GM18520 (cell line): Measurements from ENCODE around the gene COL4A6.
A peak's percentile ranks its signal among the peaks of the same experiment; 100 is the strongest.

Source experiments
- ATAC-seq: cut with Tn5 transposase; IDR thresholded peaks from one replicate; pipeline ENCODE4 v1.9.1; 2021; ENCODE audit not compliant: unreplicated experiment

COL4A6 gene

GRCh38 chrX:108163333-108164082 is 274.7 kb downstream of the COL4A6 start:
- no peak for ATAC-seq

- ATAC-seq: no peak
These were observed 276.0 kb downstream of the COL4A6 start for GRCh38 chrX:108162265-108162664.

- no peak for ATAC-seq
These were observed 277.9 kb downstream of the COL4A6 start for GRCh38 chrX:108160309-108160708.

- ATAC-seq: no peak
These were observed 279.1 kb downstream of the COL4A6 start for GRCh38 chrX:108159028-108159670.

GRCh38 chrX:108157628-108158027 is 280.6 kb downstream of the COL4A6 start:
- ATAC-seq: no peak

- no peak for ATAC-seq
These were observed 281.2 kb downstream of the COL4A6 start for GRCh38 chrX:108156934-108157466.

GRCh38 chrX:108156082-108156481 is 282.1 kb downstream of the COL4A6 start:
- ATAC-seq: no peak

GRCh38 chrX:108148524-108148923 is 289.7 kb downstream of the COL4A6 start:
- ATAC-seq: peak; percentile 52

GRCh38 chrX:108138814-108139702 is 299.2 kb downstream of the COL4A6 start:
- ATAC-seq: no peak

- no peak for ATAC-seq
These were observed 303.5 kb downstream of the COL4A6 start for GRCh38 chrX:108134724-108135123.

- no peak for ATAC-seq
These were observed 305.3 kb downstream of the COL4A6 start for GRCh38 chrX:108132876-108133275.

GRCh38 chrX:108132034-108132433 is 306.2 kb downstream of the COL4A6 start:
- no peak for ATAC-seq

GRCh38 chrX:108131471-108131870 is 306.8 kb downstream of the COL4A6 start:
- no peak for ATAC-seq

- ATAC-seq: no peak
These were observed 307.3 kb downstream of the COL4A6 start for GRCh38 chrX:108130889-108131288.

- ATAC-seq: no peak
These were observed 311.1 kb downstream of the COL4A6 start for GRCh38 chrX:108127152-108127551.

- ATAC-seq: no peak
These were observed 311.6 kb downstream of the COL4A6 start for GRCh38 chrX:108126661-108127060.

- no peak for ATAC-seq
These were observed 314.4 kb downstream of the COL4A6 start for GRCh38 chrX:108123591-108124366.

GRCh38 chrX:108122748-108123147 is 315.5 kb downstream of the COL4A6 start:
- no peak for ATAC-seq

GRCh38 chrX:108121291-108121690 is 316.9 kb downstream of the COL4A6 start:
- no peak for ATAC-seq

GRCh38 chrX:108117988-108118387 is 320.2 kb downstream of the COL4A6 start:
- no peak for ATAC-seq

GRCh38 chrX:108114541-108114940 is 323.7 kb downstream of the COL4A6 start:
- no peak for ATAC-seq
